HEK293T (cell line): ENCODE results near the gene DFFA.

Source experiments
- FOXM1 ChIP-seq: fragments of 450-650 bp; IDR thresholded peaks from 2 replicates; pipeline ENCODE4 v1.6.1; 2017; ENCODE audit warnings: mild to moderate bottlenecking, borderline replicate concordance
- L3MBTL2 ChIP-seq: fragments of 450-650 bp; conservative IDR thresholded peaks from 2 replicates; pipeline ENCODE4 v1.6.1; 2016; ENCODE audit warnings: mild to moderate bottlenecking
- SUZ12 ChIP-seq: fragments of 450-650 bp; IDR thresholded peaks from 2 replicates; pipeline ENCODE4 v1.6.1; 2016; ENCODE audit warnings: mild to moderate bottlenecking
- TARDBP ChIP-seq: fragments of 450-650 bp; IDR thresholded peaks from 2 replicates; pipeline ENCODE4 v1.6.1; 2016

- TF ChIP-seq SUZ12 = no peak
- no peak for TF ChIP-seq TARDBP
- TF ChIP-seq FOXM1 = no peak
- TF ChIP-seq L3MBTL2 = no peak
These were observed 28.1 kb downstream of the DFFA start for GRCh38 chr1:10444248-10444647.
